GM21825 (cell line): ENCODE measurements around the gene OR51B2.

Experiments
- ATAC-seq: cut with Tn5 transposase; IDR thresholded peaks from one replicate; pipeline ENCODE4 v1.9.1; 2021; ENCODE audit warnings: mild to moderate bottlenecking, moderate library complexity; ENCODE audit not compliant: unreplicated experiment

OR51B2 gene

GRCh38 chr11:5284637-5285036 lies 39.5 kb downstream of the OR51B2 start:
- no peak for ATAC-seq

GRCh38 chr11:5283882-5284281 lies 40.2 kb downstream of the OR51B2 start:
- ATAC-seq = no peak

DNA sequence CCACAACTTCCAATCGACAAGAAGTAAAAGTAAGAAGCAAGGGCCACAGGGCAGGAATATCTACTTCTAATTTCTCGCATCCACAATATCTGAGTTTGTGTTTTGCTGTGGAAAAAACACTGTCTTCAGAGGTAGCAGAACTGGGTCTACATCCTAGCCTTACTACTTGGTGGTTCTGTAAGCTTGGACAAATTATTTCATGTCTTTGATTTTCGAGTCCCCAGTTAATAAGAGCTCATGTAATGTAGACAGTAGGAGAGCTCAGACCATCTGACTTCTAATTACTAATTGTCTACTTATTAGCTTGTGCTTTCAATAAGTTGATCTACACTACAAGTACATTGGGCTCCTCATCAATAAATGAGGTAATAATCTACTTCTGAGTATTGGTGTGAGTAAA lies 41.0 kb downstream of the OR51B2 start:
- no peak for ATAC-seq

GRCh38 chr11:5282628-5283027 lies 41.5 kb downstream of the OR51B2 start:
- ATAC-seq = no peak

- no peak for ATAC-seq
Measured at GRCh38 chr11:5281596-5281995, 42.5 kb downstream of the OR51B2 start.

- ATAC-seq = peak; percentile 97
Measured at GRCh38 chr11:5280582-5281102, 43.5 kb downstream of the OR51B2 start.

- no peak for ATAC-seq
Measured at GRCh38 chr11:5279471-5280090, 44.5 kb downstream of the OR51B2 start.

GRCh38 chr11:5277807-5278382 lies 46.2 kb downstream of the OR51B2 start:
- no peak for ATAC-seq

DNA sequence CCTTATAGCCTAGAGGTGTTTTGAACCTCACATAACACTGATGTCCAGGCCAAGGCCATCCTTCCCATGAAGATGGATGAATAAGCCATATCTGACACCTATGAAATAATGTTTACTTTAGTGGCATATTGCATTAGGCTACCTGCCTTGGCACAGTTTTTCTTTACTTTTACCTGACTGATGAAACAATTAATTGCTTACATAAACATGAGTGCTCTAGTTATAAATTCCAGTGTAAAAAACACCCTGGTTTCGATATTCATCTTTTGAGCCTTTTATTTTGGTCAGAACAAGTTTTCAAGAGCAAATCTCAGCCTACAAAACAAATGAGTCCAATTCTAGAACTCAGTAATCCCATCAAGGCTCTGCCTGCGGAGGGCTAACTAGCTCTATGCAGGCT lies 47.4 kb downstream of the OR51B2 start:
- no peak for ATAC-seq

- ATAC-seq = no peak
Measured at GRCh38 chr11:5275369-5276110, 48.6 kb downstream of the OR51B2 start.

- ATAC-seq = no peak
Measured at GRCh38 chr11:5274395-5274794, 49.7 kb downstream of the OR51B2 start.
